Measurements from ENCODE around the gene FOXL1. TPM values are rescaled to one million over a fixed set of nuclear protein-coding genes. Genes with fewer than 3 reads are reported as not detected.

FOXL1 gene
- not detected for total RNA-seq

GRCh38 chr16:86578061-86578599 lies at the start of gene FOXL1:
FOXL1 (plus strand) TSS chr16:86578549; CDS start chr16:86578724, 175 bp downstream.
- DNase-seq = no peak

GRCh38 chr16:86529160-86529559 lies 49.2 kb upstream of the FOXL1 start:
- DNase-seq = no peak

- DNase-seq = no peak
Measured at GRCh38 chr16:86530251-86531190, 47.8 kb upstream of the FOXL1 start.

GRCh38 chr16:86531191-86531545 lies 47.2 kb upstream of the FOXL1 start:
- no peak for DNase-seq

GRCh38 chr16:86531641-86532525 lies 46.5 kb upstream of the FOXL1 start:
- no peak for DNase-seq

GRCh38 chr16:86532526-86532815 lies 45.9 kb upstream of the FOXL1 start:
- no peak for DNase-seq

GRCh38 chr16:86533076-86533475 lies 45.3 kb upstream of the FOXL1 start:
- DNase-seq = no peak

- DNase-seq = no peak
Measured at GRCh38 chr16:86533767-86534351, 44.5 kb upstream of the FOXL1 start.

GRCh38 chr16:86534779-86535615 lies 43.4 kb upstream of the FOXL1 start:
- DNase-seq = no peak

- DNase-seq = no peak
Measured at GRCh38 chr16:86536621-86537020, 41.7 kb upstream of the FOXL1 start.

GRCh38 chr16:86537486-86537885 lies 40.9 kb upstream of the FOXL1 start:
- DNase-seq = no peak

GRCh38 chr16:86538196-86538780 lies 40.1 kb upstream of the FOXL1 start:
- DNase-seq = no peak

- no peak for DNase-seq
Measured at GRCh38 chr16:86540894-86541293, 37.5 kb upstream of the FOXL1 start.

- DNase-seq = no peak
Measured at GRCh38 chr16:86541560-86541959, 36.8 kb upstream of the FOXL1 start.

GRCh38 chr16:86542756-86543750 lies 35.3 kb upstream of the FOXL1 start:
- DNase-seq = no peak

GRCh38 chr16:86545481-86545880 lies 32.9 kb upstream of the FOXL1 start:
- no peak for DNase-seq

- no peak for DNase-seq
Measured at GRCh38 chr16:86545954-86546637, 32.3 kb upstream of the FOXL1 start.

GRCh38 chr16:86546638-86547013 lies 31.7 kb upstream of the FOXL1 start:
- no peak for DNase-seq

- no peak for DNase-seq
Measured at GRCh38 chr16:86547286-86547685, 31.1 kb upstream of the FOXL1 start.

Data from effector CD4-positive, alpha-beta T cell (primary cell).